ENCODE measurements around the gene PKNOX2. TPM values are rescaled to one million over a fixed set of nuclear protein-coding genes. Genes with fewer than 3 reads are reported as not detected.

Gene PKNOX2
- total and polyA plus RNA-seq, 2 of the 4 experiments (the other 2 are of a cell fraction) = 0.72 to 2.3 TPM

DNA sequence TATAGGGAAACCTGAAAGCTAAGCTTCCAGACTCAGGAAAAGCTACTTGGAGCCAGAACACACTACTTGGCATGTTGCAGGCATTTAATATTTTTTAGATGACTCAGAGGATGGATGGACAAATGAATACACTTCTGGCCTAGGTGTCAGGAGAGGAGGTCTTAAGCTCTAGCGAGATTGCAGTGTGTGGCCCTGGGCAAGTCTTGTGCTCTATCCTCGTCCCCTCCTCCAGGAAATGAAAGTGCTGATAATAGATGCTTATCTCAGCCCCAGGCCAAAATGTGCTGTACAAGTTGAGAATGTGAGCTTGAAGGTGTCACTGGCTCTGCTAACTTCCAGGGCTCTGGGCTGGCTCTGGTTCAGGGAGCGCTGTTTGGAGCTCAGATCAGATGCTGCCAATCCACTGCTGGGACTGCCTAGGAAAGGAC, 136.3 kb downstream of the PKNOX2 start:
- TF ChIP-seq MXI1 (IDR thresholded peaks at IDR 0.05; ENCODE audit: borderline replicate concordance, low read depth, low read length) (no peak), CEBPB (IDR thresholded peaks at IDR 0.05; ENCODE audit: low read depth, low read length) (no peak), ELK1 (IDR thresholded peaks at IDR 0.05; ENCODE audit: borderline replicate concordance, low read depth, low read length) (no peak), MAFK (IDR thresholded peaks at IDR 0.05; ENCODE audit: low read depth, low read length) (no peak), SMC3 (IDR thresholded peaks at IDR 0.05; ENCODE audit: low read depth, low read length) (no peak), RFX5 (IDR thresholded peaks at IDR 0.05; ENCODE audit: low read depth, low read length) (no peak), BHLHE40 (IDR thresholded peaks at IDR 0.05; ENCODE audit: low read depth, low read length) (no peak), FOS (IDR thresholded peaks at IDR 0.05; ENCODE audit: low read depth, low read length) (no peak), MAZ (IDR thresholded peaks at IDR 0.05; ENCODE audit: borderline replicate concordance, low read depth, low read length) (no peak), NFE2L2 (IDR thresholded peaks at IDR 0.05; ENCODE audit: low read depth, low read length) (no peak), RCOR1 (IDR thresholded peaks at IDR 0.05; ENCODE audit: insufficient replicate concordance, low read length) (no peak), RAD21 (IDR thresholded peaks at IDR 0.05; ENCODE audit: low read length) (no peak)
- TF ChIP-seq, protein P1, sequence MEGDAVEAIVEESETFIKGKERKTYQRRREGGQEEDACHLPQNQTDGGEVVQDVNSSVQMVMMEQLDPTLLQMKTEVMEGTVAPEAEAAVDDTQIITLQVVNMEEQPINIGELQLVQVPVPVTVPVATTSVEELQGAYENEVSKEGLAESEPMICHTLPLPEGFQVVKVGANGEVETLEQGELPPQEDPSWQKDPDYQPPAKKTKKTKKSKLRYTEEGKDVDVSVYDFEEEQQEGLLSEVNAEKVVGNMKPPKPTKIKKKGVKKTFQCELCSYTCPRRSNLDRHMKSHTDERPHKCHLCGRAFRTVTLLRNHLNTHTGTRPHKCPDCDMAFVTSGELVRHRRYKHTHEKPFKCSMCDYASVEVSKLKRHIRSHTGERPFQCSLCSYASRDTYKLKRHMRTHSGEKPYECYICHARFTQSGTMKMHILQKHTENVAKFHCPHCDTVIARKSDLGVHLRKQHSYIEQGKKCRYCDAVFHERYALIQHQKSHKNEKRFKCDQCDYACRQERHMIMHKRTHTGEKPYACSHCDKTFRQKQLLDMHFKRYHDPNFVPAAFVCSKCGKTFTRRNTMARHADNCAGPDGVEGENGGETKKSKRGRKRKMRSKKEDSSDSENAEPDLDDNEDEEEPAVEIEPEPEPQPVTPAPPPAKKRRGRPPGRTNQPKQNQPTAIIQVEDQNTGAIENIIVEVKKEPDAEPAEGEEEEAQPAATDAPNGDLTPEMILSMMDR (conservative IDR thresholded peaks at IDR 0.05; ENCODE audit: low read depth, low read length) = no peak
- no peaks in the 10 kb centered on the region for H3K9me3 ChIP-seq (ENCODE audit: control insufficient read depth, insufficient read depth, low read length)
- H3K79me1 ChIP-seq (ENCODE audit: low read depth in 1 of 2, low read length in 2 of 2) = no peaks in the 10 kb centered on the region
- ATAC-seq (ENCODE audit: low read depth) (peak; percentile 90), DNase-seq (peak; percentile 79)
- H2BK5ac ChIP-seq (ENCODE audit: low read depth, low read length, poor library complexity, severe bottlenecking) = no peak overlapping the region
- no peak overlapping the region for H2BK20ac ChIP-seq (ENCODE audit: low read depth, low read length)
- H3K14ac ChIP-seq (replicated peaks; ENCODE audit: low read depth, low read length) = no peak overlapping the region
- no TSS peak for BruUV-seq (replicated peaks)
- H2BK15ac ChIP-seq (ENCODE audit: low read depth, low read length) = no peak overlapping the region
- no peak overlapping the region for H4K5ac ChIP-seq (ENCODE audit: low read depth, low read length)
- H3K56ac ChIP-seq (ENCODE audit: extremely low read depth, insufficient read depth, low read length) = no peak overlapping the region
- H3K4me2 ChIP-seq (ENCODE audit: low read depth, low read length) = no peak overlapping the region
- H4K91ac ChIP-seq (ENCODE audit: insufficient read depth, low read depth, low read length) = no peak overlapping the region
- ChIA-PET POLR2A (ENCODE audit: unreplicated experiment) (no interaction called here), CTCF (interaction anchor here (0.6 to 1.1 kb wide), 4 partner anchors 15 to 937 kb away, joined by 3 read pairs; partner anchors contain the start of gene PKNOX2)
- H3K27me3 ChIP-seq (ENCODE audit: control insufficient read depth, insufficient read depth, low read length) = no peaks in the 10 kb centered on the region; the same call in 1 of the 2 replicates
- H3K27ac ChIP-seq (ENCODE audit: insufficient read depth, low read length) = no peak overlapping the region
- WGBS, 2 experiments (ENCODE audit: extremely low coverage in 2 of 2, insufficient read length in 1 of 2) = 100% methylated on average over 1 of the region's 3 CpGs; no CpG with 5 or more reads in 1 of the 2 experiments
- no peak overlapping the region for H3K23ac ChIP-seq (ENCODE audit: low read depth, low read length)
- intact Hi-C loops (cut with micrococcal nuclease) = no loop called here
- H2AK5ac ChIP-seq (ENCODE audit: low read depth, low read length) = peak overlapping the region; percentile 48; the same call in 1 of the 2 replicates
- peaks cover 4% of the 10 kb centered on the region; the same call in 1 of the 2 replicates for H3K4me1 ChIP-seq (ENCODE audit: control insufficient read depth, insufficient read depth, low read length)
- in situ Hi-C loops (cut with MboI; ENCODE audit: low sequenced_read_pairs) = no loop called here
- H4K20me1 ChIP-seq (ENCODE audit: insufficient read depth, low read length) = no peaks in the 10 kb centered on the region
- no peak overlapping the region for H3K18ac ChIP-seq (ENCODE audit: low read depth, low read length)
- H3K4ac ChIP-seq (ENCODE audit: low read depth, low read length) = no peak overlapping the region
- no peak overlapping the region for H3K4me3 ChIP-seq (ENCODE audit: insufficient read depth, low read depth, low read length)
- no peak overlapping the region for H2AFZ ChIP-seq (replicated peaks; ENCODE audit: low read length, poor library complexity)
- H4K8ac ChIP-seq (ENCODE audit: low read depth in 2 of 2, low read length in 2 of 2) = no peak overlapping the region; a peak in 1 of 4 replicates
- no peak overlapping the region for H2BK120ac ChIP-seq (ENCODE audit: low read depth, low read length)
- H3K9me1 ChIP-seq (ENCODE audit: insufficient read depth, low read length) = no peaks in the 10 kb centered on the region; the same call in 1 of the 2 replicates
- H3K36me3 ChIP-seq (ENCODE audit: control insufficient read depth, insufficient read depth, low read length) = no peaks in the 10 kb centered on the region
- H3K9ac ChIP-seq (ENCODE audit: low read depth, low read length) = no peak overlapping the region
- no peak overlapping the region for H2AK9ac ChIP-seq (replicated peaks; ENCODE audit: low read depth, low read length, poor library complexity)
- dilution Hi-C loops (cut with HindIII; ENCODE audit: low sequenced_read_pairs, unreplicated experiment) = no loop called here

All from IMR-90 (cell line).